ENCODE measurements around the gene ZNF205.

Gene ZNF205

DNA sequence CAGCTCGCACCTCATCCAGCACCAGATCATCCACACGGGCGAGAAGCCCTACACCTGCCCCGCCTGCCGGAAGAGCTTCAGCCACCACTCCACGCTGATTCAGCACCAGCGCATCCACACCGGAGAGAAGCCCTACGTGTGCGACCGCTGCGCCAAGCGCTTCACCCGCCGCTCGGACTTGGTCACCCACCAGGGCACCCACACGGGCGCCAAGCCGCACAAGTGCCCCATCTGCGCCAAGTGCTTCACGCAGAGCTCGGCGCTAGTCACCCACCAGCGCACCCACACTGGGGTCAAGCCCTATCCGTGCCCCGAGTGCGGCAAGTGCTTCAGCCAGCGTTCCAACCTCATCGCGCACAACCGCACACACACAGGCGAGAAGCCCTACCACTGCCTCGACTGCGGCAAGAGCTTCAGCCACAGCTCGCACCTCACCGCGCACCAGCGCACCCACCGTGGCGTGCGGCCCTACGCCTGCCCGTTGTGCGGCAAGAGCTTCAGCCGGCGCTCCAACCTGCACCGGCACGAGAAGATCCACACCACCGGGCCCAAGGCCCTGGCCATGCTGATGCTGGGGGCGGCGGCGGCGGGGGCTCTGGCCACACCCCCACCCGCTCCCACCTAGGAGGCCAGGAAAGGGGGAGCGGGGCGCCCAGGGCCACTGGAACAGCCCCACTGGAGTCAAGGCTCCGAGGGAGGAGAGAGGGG, 7.5 kb downstream of the ZNF205 start:
- H3K4me3 ChIP-seq (ENCODE audit: low read depth, low read length), result no peak overlapping the region
- no peaks in the 10 kb centered on the region for H3K9me3 ChIP-seq
- H3K4me1 ChIP-seq, result no peaks in the 10 kb centered on the region
- peaks cover 21% of the 10 kb centered on the region for H3K36me3 ChIP-seq
- H3K27me3 ChIP-seq, result no peaks in the 10 kb centered on the region
- no peak for TF ChIP-seq CTCF (IDR thresholded peaks at IDR 0.05; ENCODE audit: low read depth, low read length)
- no peak for DNase-seq

DNA sequence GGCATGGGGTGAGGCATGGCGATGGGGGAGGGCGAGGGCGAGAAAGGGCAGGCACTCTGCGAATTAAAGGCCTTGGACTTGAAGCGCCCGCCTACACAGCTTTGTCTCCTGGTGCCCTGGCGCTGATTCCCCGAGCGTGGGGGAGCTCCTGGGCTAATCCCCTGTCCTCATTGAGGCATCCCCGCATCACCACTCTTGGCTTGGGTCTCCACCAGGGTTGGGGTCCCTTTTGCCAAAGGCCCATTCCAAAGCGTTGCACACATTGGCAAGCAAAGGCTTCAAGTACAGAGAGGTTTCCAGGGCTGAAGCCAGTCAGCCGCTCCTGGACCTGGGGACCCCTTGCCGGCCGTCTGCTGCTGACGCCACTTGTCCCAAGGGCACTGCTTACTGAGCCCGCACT, 8.0 kb downstream of the ZNF205 start:
- DNase-seq, result no peak
- Histone ChIP-seq H3K36me3 (peaks cover 21% of the 10 kb centered on the region), H3K9me3 (no peaks in the 10 kb centered on the region), H3K27me3 (no peaks in the 10 kb centered on the region), H3K4me3 (ENCODE audit: low read depth, low read length) (no peak overlapping the region), H3K4me1 (no peaks in the 10 kb centered on the region)
- no peak for TF ChIP-seq CTCF (IDR thresholded peaks at IDR 0.05; ENCODE audit: low read depth, low read length)

DNA sequence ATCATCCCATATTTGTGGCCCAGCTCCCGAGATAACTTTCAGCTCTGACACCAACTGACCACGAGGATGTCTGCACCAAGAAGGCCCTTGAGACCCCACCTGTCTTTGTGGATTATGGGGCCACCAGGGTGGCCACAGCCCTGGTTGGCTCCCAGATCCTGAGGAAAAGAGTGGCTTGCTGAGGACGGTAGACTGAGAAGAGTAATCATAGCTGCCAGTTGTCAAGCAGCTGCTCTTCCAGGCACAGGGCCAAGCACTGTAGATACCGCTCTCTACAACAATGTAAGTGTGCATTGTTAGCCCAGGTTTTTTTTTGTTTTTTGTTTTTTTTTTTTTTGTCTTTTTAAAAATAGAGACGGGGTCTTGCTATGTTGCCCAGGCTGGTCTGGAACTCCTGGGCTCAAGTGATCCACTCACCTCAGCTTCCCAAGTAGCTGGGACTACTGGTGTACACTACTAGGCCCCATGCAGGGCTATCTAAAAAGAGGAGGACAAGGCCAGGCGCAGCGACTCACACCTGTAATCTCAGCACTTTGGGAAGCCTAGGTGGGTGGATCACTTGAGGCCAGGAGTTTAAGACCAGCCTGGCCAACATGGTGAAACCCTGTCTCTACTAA, 9.6 kb downstream of the ZNF205 start:
- no peak for TF ChIP-seq CTCF (IDR thresholded peaks at IDR 0.05; ENCODE audit: low read depth, low read length)
- DNase-seq, result no peak
- Histone ChIP-seq H3K9me3 (no peaks in the 10 kb centered on the region), H3K4me1 (no peaks in the 10 kb centered on the region), H3K4me3 (ENCODE audit: low read depth, low read length) (no peak overlapping the region), H3K36me3 (peaks cover 13% of the 10 kb centered on the region), H3K27me3 (no peaks in the 10 kb centered on the region)

DNA sequence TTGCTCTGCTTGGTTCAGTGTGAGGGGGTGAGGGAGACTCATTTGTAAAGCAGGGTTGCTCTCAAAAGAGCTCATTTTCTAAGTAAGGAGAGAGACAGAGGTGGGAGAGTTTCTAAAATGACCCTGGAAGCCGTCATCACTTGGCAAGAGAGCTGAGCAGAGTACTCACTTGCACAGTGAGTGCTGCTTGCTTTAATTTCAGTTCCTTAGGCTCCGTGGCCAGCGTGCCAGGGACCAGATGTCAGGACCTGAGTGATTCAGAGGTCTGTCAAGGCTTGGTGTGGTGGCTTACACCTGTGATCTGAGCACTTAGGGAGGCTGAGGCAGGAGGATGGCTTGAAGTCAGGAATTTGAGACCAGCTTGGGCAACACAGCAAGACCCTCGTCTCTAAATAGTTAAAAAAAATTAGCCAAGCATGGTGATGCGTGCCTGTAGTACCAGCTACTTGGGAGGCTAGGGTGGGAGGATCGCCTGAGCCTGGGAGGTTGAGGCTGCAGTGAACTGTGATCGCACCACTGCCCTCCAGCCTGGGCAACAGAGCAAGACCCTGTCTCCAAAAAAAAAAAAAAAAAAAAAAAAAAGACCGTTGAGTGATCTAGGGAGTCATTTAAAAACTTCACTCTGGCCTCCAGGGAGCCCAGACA, 10.7 kb downstream of the ZNF205 start:
- no peak overlapping the region for H3K4me3 ChIP-seq (ENCODE audit: low read depth, low read length)
- H3K9me3 ChIP-seq, result no peaks in the 10 kb centered on the region
- DNase-seq, result no peak
- H3K4me1 ChIP-seq, result no peaks in the 10 kb centered on the region
- H3K27me3 ChIP-seq, result no peaks in the 10 kb centered on the region
- no peak for TF ChIP-seq CTCF (IDR thresholded peaks at IDR 0.05; ENCODE audit: low read depth, low read length)
- H3K36me3 ChIP-seq, result peaks cover 13% of the 10 kb centered on the region

DNA sequence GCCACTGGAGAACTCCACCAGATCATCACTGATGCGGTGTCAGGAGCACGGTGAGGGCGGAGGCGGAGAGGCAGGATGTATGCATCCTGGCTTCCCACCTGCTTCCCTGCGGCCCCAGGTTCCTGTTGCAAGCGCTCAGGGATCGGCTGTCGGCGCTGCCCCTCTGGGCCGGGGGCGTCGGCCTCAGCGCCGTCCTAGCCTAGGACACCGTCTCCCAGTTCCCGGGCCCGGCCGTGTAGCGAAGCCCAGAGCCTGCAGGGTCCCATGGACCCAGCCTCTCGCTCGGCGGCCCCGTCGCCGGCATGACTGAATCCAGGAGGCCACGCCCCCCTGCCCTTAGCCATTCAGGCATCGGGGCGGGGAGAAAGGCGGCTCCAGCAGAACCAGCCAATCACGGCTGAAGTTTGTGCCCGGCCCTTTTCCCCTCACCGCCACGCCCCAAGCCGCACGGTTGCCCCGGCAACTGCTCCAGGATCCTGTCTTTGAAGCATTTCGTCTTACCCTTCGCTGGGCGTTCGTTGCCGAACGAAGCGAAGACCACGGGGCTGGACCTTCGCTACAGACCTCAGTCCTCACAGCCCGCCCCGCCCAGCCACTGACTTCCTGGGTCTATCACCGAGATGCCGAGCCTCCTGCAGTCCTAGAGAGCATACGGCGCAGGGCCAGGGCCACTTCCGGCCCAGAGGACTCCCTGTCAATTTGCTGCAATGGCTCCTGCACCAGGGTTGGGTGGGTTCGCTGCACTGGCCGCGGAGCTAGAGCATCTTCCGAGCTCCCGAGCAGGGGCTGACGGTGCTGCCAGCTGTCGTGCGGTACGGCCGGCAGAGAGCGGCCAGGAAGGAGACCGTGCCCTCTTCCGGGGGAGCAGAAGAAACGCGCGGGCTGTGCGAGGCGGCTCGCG, 11.8 kb downstream of the ZNF205 start:
- Histone ChIP-seq H3K27me3 (no peaks in the 10 kb centered on the region), H3K4me1 (no peaks in the 10 kb centered on the region), H3K9me3 (no peaks in the 10 kb centered on the region), H3K4me3 (ENCODE audit: low read depth, low read length) (peak overlapping the region; percentile 78), H3K36me3 (peaks cover 9% of the 10 kb centered on the region)
- DNase-seq, result peak; percentile 99
- no peak for TF ChIP-seq CTCF (IDR thresholded peaks at IDR 0.05; ENCODE audit: low read depth, low read length)
